HL-60 (cell line): ENCODE measurements around the gene SHC3.

Experiments
- DNase-seq, 2 experiments: peaks; one replicate each; pipeline ENCODE4 v3.0.0-alpha.2; 2010 to 2020; ENCODE audit warnings: low read depth in 1 of 2, low spot score in 1 of 2
- H3K27ac ChIP-seq: fragments of 250-450 bp; sonication (Bioruptor Pico); replicated peaks from 2 replicates; pipeline ENCODE4 v1.5.1; 2020; ENCODE audit warnings: mild to moderate bottlenecking, moderate library complexity
- H3K27me3 ChIP-seq: fragments of 250-450 bp; sonication (Bioruptor Pico); 2 replicates; pipeline ENCODE4 v1.5.1; 2021; ENCODE audit warnings: mild to moderate bottlenecking, moderate library complexity; ENCODE audit not compliant: insufficient read depth, poor library complexity, severe bottlenecking
- H3K4me3 ChIP-seq: replicated peaks from 2 replicates; pipeline ENCODE4 v1.5.1; 2011; ENCODE audit warnings: mild to moderate bottlenecking, control low read depth, low read length; ENCODE audit not compliant: insufficient read depth
- CTCF ChIP-seq: IDR thresholded peaks from one replicate; pipeline ENCODE4 v1.5.1; 2011; ENCODE audit warnings: low read length, control low read depth, inconsistent platforms; ENCODE audit not compliant: insufficient read depth
- GABPA ChIP-seq: IDR thresholded peaks from 2 replicates; pipeline ENCODE4 v1.6.1; 2012; ENCODE audit warnings: low read depth
- POLR2AphosphoS5 ChIP-seq: IDR thresholded peaks from 2 replicates; pipeline ENCODE4 v1.6.1; 2012; ENCODE audit warnings: low read depth
- SPI1 ChIP-seq: IDR thresholded peaks from 2 replicates; pipeline ENCODE4 v1.6.1; 2012; ENCODE audit warnings: low read depth, mild to moderate bottlenecking, borderline replicate concordance
- TF ChIP-seq, protein P1 (sequence below): IDR thresholded peaks from 2 replicates; pipeline ENCODE4 v1.6.1; 2012; ENCODE audit warnings: low read depth; ENCODE audit not compliant: insufficient replicate concordance

SHC3 gene

GRCh38 chr9:88968799-88969198 is 209.8 kb downstream of the SHC3 start:
- H3K27ac ChIP-seq, result no peak overlapping the region
- H3K27me3 ChIP-seq, result no peaks in the 10 kb centered on the region
- TF ChIP-seq CTCF (no peak), SPI1 (no peak), POLR2AphosphoS5 (no peak), GABPA (no peak)
- TF ChIP-seq, protein P1, sequence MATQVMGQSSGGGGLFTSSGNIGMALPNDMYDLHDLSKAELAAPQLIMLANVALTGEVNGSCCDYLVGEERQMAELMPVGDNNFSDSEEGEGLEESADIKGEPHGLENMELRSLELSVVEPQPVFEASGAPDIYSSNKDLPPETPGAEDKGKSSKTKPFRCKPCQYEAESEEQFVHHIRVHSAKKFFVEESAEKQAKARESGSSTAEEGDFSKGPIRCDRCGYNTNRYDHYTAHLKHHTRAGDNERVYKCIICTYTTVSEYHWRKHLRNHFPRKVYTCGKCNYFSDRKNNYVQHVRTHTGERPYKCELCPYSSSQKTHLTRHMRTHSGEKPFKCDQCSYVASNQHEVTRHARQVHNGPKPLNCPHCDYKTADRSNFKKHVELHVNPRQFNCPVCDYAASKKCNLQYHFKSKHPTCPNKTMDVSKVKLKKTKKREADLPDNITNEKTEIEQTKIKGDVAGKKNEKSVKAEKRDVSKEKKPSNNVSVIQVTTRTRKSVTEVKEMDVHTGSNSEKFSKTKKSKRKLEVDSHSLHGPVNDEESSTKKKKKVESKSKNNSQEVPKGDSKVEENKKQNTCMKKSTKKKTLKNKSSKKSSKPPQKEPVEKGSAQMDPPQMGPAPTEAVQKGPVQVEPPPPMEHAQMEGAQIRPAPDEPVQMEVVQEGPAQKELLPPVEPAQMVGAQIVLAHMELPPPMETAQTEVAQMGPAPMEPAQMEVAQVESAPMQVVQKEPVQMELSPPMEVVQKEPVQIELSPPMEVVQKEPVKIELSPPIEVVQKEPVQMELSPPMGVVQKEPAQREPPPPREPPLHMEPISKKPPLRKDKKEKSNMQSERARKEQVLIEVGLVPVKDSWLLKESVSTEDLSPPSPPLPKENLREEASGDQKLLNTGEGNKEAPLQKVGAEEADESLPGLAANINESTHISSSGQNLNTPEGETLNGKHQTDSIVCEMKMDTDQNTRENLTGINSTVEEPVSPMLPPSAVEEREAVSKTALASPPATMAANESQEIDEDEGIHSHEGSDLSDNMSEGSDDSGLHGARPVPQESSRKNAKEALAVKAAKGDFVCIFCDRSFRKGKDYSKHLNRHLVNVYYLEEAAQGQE, result no peak
- no peak overlapping the region for H3K4me3 ChIP-seq
- no peak for DNase-seq

DNA sequence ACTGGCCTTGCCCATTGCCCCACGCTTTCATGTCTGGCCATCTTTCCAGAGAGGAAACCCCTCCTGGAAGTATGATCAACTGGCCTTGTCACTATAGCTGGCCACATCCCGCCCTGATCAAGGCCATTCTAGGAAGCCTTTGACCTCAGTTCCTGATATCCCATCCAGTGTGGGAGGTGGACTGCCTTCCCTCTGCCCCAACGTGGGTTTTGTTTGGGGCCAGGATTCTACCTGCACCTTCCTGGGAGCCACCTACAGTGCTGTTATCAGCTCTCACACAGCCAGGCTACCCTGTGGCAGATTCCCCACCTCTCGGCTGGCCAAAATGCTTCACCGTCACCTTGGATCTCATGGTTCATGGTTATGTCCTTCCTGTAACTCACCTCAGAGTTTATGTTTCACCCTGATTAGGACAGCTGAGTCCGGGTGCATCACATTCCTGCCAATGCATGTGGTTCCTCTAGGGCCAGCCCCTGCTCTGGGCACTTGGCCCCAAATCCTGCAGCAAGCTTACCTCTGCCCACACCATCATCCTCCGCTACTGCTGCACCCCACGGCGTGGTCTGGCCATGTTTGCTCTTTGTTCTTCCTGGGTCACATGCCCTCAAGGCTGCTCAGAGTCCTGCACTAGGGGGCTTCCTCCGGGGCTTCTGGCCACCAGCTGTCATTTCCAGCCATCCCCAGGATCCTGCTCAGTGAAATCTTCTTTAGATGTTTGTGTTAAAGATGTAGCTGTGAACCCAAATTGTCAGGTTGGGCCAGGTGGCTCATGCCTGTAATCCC is 211.5 kb downstream of the SHC3 start:
- no peak for DNase-seq
- Histone ChIP-seq H3K27me3 (no peaks in the 10 kb centered on the region), H3K4me3 (no peak overlapping the region), H3K27ac (no peak overlapping the region)
- TF ChIP-seq, protein P1, result no peak
- no peak for TF ChIP-seq GABPA
- TF ChIP-seq SPI1, result no peak
- TF ChIP-seq CTCF, result no peak
- TF ChIP-seq POLR2AphosphoS5, result no peak

- DNase-seq, result no peak
- Histone ChIP-seq H3K4me3 (no peak overlapping the region), H3K27me3 (no peaks in the 10 kb centered on the region), H3K27ac (no peak overlapping the region)
- no peak for TF ChIP-seq POLR2AphosphoS5
- no peak for TF ChIP-seq GABPA
- TF ChIP-seq CTCF, result no peak
- no peak for TF ChIP-seq SPI1
- TF ChIP-seq, protein P1, result no peak
Measured at GRCh38 chr9:88965473-88965872, 213.1 kb downstream of the SHC3 start.
